PFSK-1 (cell line): Measurements from ENCODE around the gene CARM1.

Source experiments
- POLR2AphosphoS5 ChIP-seq: IDR thresholded peaks from 2 replicates; pipeline ENCODE4 v1.6.1; 2012; ENCODE audit warnings: low read depth, mild to moderate bottlenecking, control low read depth, low read length, moderate library complexity
- SIN3A ChIP-seq: IDR thresholded peaks from 2 replicates; pipeline ENCODE4 v1.6.1; 2012; ENCODE audit warnings: mild to moderate bottlenecking, low read length, moderate library complexity, borderline replicate concordance; ENCODE audit not compliant: insufficient read depth
- TF ChIP-seq, protein P1 (sequence below), 2 experiments: IDR thresholded peaks; 2 replicates each; pipeline versions ENCODE4 v1.6.1 to v1.8.0; 2011 to 2012; ENCODE audit warnings: low read depth in 2 of 2, low read length in 2 of 2, control low read depth in 1 of 2, inconsistent platforms in 1 of 2, mild to moderate bottlenecking in 1 of 2, moderate library complexity in 1 of 2; ENCODE audit not compliant: insufficient read depth in 1 of 2

DNA sequence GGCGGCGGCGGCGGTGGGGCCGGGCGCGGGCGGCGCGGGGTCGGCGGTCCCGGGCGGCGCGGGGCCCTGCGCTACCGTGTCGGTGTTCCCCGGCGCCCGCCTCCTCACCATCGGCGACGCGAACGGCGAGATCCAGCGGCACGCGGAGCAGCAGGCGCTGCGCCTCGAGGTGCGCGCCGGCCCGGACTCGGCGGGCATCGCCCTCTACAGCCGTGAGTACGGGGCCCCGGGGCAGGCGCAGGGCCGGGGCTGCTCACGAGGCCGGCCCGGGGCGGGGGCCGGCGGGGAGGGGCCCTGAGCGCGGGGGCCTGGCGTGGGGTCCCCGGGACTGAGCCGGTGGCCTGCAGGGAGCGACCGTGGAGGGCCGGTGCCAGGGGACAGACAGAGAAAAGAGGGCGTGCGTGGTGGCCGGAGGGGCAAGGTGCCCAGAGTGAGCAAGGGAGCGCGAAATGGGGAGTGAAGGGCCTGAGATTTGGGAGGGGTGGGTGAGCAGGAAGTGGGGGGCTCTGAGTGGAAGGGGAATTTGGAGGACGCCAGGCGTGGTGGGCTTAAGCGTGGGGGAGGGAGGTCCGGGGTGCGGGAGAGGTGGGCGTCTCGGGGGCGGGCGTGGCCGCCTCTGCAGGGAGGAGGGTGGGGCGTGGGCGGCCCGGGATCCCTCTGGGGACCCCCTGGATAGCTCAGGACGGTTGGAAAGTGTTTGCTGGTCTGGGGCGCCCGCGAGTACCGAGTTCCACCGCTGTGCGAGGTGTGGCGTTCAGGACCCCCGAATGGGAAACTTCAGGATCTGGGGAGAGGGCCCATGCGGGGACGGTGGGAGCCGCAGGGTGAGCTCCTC, 575 bp downstream of the CARM1 start:
- TF ChIP-seq POLR2AphosphoS5, result no peak; the same call in 1 of the 2 replicates
- 0 out of 2 replicates have a peak, but pooled peaks have one; percentile 18 for TF ChIP-seq SIN3A
- TF ChIP-seq, protein P1, sequence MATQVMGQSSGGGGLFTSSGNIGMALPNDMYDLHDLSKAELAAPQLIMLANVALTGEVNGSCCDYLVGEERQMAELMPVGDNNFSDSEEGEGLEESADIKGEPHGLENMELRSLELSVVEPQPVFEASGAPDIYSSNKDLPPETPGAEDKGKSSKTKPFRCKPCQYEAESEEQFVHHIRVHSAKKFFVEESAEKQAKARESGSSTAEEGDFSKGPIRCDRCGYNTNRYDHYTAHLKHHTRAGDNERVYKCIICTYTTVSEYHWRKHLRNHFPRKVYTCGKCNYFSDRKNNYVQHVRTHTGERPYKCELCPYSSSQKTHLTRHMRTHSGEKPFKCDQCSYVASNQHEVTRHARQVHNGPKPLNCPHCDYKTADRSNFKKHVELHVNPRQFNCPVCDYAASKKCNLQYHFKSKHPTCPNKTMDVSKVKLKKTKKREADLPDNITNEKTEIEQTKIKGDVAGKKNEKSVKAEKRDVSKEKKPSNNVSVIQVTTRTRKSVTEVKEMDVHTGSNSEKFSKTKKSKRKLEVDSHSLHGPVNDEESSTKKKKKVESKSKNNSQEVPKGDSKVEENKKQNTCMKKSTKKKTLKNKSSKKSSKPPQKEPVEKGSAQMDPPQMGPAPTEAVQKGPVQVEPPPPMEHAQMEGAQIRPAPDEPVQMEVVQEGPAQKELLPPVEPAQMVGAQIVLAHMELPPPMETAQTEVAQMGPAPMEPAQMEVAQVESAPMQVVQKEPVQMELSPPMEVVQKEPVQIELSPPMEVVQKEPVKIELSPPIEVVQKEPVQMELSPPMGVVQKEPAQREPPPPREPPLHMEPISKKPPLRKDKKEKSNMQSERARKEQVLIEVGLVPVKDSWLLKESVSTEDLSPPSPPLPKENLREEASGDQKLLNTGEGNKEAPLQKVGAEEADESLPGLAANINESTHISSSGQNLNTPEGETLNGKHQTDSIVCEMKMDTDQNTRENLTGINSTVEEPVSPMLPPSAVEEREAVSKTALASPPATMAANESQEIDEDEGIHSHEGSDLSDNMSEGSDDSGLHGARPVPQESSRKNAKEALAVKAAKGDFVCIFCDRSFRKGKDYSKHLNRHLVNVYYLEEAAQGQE (IDR thresholded peaks at IDR 0.05; ENCODE audit: insufficient read depth in 1 of 2, low read depth in 2 of 2, low read length in 2 of 2), result no peak
